HS-5 (cell line): ENCODE data around the gene IFRD2.
"Not testable (repeated sequence)": the region's sequence is repeated elsewhere in the genome, so short reads cannot be mapped to it uniquely, and the experiment has no call there.

ENCODE experiments used
- DNase-seq: peaks from one replicate; pipeline ENCODE4 v3.0.0-alpha.2; 2012; ENCODE audit warnings: low read depth

IFRD2 gene

DNA sequence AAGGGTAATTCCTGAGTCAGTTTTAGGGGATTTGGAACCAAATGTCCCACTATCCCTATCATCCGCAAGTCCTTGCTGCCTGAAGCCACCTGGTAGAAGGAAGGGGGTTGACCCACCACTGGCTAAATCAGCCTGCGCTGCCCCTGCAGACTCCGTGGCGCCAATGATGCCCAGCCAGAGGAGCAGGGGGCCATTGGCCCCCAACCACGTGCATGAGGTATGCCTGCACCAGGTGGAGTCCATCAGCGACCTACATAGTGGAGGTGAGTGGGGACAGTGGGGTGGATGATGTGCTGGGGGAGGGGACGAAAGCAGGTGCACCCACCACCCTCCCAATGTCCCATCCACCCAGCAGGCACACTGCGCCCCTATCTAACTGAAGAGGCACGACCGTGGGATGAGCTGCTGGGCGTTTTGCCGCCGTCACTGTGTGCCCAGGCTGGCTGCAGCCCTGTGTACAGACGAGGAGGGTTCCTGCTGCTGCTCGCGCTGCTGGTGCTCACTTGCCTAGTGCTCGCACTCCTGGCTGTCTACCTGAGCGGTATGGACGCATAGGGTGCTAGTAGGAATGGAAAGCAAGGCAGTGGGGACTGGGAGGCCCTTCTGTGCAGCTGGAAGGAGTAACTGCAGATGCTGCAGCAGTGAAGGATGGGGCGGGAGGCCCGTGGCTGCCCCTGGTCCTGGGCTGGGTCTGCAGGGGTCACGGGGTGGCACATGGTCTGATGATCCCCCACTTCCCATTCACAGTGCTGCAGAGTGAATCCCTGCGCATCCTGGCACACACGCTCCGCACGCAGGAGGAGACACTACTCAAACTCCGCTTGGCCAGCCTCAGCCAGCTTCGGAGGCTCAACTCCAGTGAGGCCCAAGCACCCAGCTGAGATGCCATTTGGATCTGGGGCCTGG lies 5.7 kb downstream of the IFRD2 start:
- DNase-seq, result no peak

- DNase-seq, result not testable (repeated sequence)
Measured at GRCh38 chr3:50284121-50284520, 8.1 kb downstream of the IFRD2 start.

DNA sequence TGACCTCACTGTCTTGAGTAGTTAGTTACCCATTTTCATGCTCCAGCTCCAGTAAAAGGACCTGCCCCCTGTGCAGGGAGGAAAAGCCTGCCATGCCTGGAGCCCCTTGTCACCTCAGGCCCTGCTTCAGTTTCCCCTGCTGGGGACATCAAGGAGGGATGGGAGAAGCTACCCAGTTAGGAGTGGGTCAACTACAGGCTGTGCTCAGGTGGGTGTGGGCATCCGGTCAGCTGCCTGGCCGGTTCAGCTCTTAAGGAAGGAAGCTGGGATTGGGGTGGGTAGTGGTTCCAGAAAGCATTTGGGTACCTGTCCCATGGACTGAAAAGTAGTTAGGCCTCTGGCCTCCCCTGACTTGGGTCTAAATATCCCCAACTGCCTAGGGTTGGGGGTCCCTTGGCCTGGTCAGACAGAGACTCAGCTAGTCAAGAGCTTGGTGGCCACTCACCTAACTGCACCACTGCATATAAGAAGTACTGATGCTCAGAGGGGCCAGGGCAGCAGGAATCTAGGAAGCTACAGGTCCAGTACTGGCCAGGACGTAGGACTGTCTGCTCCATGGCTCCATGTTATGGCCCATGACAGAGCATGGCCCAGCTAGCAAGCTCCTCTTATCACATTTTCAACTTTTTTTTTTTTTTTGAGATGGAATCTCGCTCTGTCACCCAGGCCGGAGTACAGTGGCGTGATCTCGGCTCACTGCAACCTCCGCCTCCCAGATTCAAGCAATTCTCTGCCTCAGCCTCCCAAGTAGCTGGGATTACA lies 12.8 kb downstream of the IFRD2 start:
- DNase-seq, result no peak

DNA sequence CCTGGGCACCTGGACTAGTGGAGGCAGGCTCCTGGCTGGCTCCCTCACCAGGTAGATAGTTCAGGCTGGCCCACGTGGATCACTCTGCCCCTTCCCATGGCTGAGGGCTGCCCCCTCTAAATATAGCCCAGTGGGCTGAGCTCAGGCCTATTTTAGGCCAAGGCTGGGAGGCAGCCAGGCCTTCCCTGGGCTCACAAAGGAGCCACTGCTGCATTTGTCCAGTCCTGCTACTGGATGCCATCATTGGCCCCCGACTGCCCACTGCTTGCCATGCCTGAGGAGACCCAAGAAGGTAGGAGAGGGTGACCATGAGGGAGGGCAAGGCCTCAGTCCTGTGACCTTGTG lies 13.4 kb downstream of the IFRD2 start, which contains the start of gene LSMEM2:
Gene LSMEM2, plus strand, starts transcription at position 208 of the 345 bp plus-strand sequence. Its CDS starts 27 bp downstream, at position 235.
- no peak for DNase-seq

DNA sequence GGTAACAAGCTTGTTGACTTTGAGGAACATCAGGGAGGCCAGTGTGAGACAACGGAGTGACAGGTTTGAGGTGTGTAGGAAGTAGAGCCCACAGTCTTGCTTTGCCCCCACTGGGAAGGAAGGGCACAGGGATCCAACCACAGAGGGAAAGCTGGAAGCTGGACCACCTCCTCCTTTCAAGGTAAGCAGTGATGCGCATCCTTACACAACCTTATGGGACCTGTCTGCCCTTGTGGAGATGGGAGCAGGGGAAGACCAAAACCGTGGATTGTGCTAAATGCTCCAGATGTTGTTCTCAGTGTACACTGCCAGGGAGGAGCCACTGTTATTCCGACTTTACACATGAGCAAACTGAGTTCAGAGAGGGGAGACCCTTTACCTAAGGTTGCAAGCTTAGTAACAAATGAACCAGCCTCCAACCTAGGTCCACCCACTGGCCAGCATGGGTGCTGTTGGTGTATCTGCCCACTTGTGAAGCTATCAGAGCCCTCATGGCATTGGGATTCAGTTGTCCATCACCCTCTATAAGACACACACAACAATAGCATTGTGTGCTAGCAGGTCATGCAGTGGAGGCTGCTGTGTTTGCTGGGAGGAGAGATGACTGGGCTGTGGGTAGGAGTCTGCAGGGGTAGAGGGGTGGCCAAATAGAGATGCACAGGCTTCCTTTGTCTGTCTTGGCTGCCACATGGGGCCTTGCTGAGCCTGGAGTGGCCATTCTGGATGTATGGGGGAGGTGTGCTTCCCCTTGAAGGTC lies 13.9 kb downstream of the IFRD2 start:
- DNase-seq, result no peak

- no peak for DNase-seq
Measured at GRCh38 chr3:50276762-50277101, 15.5 kb downstream of the IFRD2 start.

DNA sequence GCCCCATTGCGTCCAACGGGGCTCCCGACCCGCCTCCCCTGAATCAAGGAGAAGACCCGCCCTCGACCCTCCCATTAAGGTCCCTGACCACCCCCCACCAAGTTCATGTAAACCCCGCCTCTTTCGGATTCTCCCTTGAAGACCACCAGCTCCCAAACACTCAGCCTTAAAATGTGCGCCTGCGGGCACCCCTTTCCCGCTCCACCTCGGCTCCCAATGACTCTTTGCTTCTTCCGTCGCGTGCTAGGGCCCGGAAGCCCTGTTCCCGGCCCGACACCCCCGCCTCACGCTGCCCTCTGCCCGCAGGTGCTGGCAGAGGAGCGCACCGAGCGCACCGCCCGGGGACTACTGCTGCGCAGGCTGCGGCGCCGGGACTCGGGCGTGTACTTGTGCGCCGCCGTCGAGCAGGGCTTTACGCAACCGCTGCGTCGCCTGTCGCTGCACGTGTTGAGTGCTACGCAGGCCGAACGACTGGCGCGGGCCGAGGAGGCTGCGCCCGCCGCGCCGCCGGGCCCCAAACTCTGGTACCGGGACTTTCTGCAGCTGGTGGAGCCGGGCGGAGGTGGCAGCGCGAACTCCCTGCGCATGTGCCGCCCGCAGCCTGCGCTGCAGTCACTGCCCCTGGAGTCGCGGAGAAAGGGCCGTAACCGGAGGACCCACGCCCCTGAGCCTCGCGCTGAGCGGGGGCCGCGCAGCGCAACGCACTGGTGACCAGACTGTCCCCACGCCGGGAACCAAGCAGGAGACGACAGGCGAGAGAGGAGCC lies 16.1 kb downstream of the IFRD2 start:
- no peak for DNase-seq

GRCh38 chr3:50275141-50275995 lies 16.9 kb downstream of the IFRD2 start:
- no peak for DNase-seq

GRCh38 chr3:50274371-50275104 lies 17.7 kb downstream of the IFRD2 start:
- no peak for DNase-seq

DNA sequence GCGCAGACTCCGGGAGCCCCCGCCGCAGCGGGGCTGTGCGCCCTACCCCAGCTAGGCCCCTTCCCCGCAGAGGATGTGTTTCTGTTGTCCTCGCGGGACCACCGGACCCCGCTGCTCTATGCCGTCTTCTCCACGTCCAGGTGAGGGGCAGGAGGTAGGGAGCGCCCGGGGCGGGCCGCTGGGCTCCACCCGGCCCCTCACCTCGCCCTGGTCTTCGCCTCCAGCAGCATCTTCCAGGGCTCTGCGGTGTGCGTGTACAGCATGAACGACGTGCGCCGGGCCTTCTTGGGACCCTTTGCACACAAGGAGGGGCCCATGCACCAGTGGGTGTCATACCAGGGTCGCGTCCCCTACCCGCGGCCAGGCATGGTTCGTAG lies 18.6 kb downstream of the IFRD2 start:
- no peak for DNase-seq

DNA sequence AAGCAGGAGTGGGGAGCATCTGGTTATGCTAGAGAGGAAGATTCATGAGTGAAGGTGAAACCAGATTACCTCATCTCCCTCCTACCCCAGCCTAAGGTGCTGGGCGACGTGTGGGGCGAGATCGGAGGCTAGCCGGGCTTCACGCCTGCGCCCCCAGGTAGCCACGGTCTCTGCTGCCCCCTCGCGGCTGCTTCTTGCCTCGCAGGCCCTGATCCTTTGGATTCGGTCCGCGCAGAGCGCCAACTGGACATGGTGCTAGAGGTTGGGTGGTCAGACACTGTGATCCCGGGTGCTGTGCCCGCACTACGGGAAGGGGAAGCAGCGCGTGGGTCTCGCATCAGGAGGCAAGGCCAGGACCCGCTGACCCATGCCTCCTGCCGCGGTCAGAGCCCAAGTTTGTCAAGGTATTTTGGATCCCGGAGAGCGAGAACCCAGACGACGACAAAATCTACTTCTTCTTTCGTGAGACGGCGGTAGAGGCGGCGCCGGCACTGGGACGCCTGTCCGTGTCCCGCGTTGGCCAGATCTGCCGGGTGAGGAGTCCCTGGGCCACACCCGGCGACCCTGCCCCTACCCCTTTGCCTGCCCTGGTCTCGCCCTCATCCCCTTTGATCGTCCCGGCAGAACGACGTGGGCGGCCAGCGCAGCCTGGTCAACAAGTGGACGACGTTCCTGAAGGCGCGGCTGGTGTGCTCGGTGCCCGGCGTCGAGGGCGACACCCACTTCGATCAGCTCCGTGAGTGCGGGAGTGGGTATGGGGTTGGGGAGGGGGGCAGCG lies 19.1 kb downstream of the IFRD2 start:
- no peak for DNase-seq

- DNase-seq, result not testable (repeated sequence)
Measured at GRCh38 chr3:50272538-50272910, 19.7 kb downstream of the IFRD2 start.

DNA sequence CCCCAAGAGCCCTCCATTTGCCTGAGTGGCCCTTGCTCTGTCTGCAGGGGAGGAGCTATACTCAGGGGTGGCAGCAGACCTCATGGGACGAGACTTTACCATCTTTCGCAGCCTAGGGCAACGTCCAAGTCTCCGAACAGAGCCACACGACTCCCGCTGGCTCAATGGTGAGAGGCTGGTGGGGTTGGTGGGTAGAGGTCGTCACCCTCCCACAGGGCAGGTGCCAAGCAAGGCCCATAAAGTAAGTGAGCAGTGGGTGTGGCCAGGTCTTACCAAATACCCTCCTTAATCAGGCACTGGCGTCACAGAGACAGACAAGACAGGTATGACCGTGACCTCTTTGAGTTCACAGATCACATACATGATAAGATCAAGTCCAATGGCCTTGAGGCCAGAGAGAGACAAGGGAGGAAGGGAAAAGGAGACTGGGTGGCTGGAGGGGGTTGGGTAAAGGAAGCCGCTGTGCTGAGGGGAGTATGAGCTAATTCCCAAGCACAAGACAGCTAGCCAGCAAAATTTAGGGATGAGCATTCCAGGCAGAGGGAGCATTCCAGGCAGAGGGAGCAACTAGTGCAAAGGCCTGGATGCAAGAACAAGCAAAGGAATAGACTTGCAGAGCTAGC lies 20.8 kb downstream of the IFRD2 start:
- no peak for DNase-seq

DNA sequence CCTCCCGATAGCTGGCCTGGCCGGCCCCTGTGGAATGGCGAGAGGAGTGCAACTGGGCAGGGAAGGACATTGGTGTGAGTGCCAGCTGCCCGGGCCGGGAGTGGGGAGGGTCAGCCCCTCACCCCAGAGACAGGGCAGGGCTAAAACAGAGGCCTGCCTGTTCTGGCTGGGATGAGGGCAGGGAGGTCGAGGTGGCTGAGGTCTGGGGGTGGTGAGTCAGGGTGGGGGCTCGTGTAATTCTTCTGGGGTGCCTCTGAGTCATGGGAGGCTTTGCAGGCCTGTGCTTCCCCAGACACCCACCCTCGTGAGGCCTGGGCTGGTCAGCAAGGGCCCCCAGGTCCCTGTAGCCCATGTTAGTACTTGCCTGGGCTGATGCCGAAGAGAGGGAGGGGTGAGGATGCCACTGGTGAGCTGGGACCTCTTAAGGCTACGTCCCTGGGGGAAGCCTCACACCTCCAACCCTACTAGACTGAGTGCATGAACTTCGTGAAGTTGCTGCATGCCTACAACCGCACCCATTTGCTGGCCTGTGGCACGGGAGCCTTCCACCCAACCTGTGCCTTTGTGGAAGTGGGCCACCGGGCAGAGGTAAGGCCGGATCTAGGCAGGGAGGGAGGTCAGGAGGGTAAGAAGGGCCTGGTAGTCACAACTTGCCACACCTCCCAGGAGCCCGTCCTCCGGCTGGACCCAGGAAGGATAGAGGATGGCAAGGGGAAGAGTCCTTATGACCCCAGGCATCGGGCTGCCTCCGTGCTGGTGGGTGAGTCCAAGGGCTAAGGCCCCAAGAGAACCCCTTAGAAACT lies 21.6 kb downstream of the IFRD2 start:
- DNase-seq, result no peak

- no peak for DNase-seq
Measured at GRCh38 chr3:50269977-50270413, 22.2 kb downstream of the IFRD2 start.

- no peak for DNase-seq
Measured at GRCh38 chr3:50269460-50269859, 22.8 kb downstream of the IFRD2 start.

DNA sequence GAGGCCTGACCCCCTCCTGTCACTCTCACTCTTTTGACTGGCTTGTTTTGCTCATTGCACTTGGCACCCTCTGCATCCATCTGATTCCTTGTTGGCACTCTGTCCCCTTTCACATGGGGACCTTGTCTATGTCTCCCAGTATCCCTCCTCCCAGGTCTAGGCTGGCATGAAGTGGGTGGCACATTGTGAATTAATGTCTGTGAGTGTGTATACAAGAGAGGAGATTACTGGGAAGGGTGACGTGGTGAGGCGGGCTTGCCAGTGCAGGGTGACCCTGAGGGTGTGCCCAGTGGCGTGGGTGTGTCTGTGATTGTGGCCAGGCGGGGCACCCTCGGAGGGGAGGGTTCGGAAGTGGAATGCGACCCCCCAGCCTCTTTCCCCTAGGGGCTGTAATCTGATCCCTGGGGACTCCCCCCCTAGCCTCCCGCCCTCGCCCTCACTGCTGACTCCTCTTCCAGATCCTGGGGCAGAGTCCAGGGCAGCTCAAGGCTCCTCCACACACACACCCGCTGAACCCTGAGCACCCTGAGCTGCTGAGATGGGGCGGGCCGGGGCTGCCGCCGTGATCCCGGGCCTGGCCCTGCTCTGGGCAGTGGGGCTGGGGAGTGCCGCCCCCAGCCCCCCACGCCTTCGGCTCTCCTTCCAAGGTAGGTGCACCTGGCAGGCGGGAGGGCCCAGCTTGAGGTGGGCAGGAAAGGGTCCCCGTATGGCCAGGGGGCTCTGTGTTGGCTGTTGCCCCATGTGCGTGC lies 23.4 kb downstream of the IFRD2 start, which contains the start of gene SEMA3B:
Gene SEMA3B, plus strand, starts transcription at position 445 of the 749 bp plus-strand sequence. Its CDS starts 94 bp downstream, at position 539.
- no peak for DNase-seq
